Measurements from ENCODE around the gene CCNL1.
A peak's percentile ranks its signal among the peaks of the same experiment; 100 is the strongest.
"Not testable (repeated sequence)": the region's sequence is repeated elsewhere in the genome, so short reads cannot be mapped to it uniquely, and the experiment has no call there.

CCNL1 gene

GRCh38 chr3:157159762-157160657, at the start of gene CCNL1:
Gene CCNL1, minus strand, starts transcription at chr3:157160147. Its CDS starts 53 bp downstream, at chr3:157160094.
- peak; percentile 97 for DNase-seq

DNA sequence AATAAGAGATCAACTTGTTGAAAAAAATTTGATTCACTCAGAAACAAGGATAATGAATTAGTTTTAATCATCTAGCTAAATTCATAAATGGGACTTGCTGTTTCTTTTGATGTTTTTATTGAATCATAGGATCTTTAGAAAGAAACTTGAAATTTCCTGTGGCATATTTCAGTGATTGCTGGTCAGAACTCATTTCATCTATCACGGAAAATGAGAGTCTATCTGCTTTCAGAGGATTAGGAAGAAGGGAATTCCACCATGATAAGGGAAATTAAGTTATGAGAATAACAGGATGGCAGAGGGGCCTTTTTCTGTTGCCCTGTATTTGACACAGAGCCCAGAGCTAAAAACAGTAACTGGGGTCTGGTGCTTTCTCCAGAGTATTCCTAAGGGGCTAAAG, 44.9 kb upstream of the CCNL1 start:
- no peak for DNase-seq

DNA sequence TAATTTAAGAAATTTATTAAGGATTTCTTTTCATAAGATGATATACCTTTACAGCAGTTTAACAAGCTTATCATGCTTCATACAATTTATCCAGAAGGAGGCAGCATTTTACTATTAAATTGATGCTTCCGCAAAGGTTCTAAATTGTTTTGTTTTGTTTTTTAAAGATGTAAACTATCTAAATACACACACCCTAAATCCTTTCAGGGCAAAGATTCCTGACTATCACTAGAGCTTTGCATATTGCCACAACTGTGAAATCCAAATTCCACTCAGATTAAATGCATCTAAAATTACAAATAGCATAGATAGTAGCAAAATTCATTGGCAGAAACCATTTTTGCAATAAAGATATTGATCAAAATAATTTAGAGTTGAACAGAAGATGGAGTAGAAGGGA, 44.5 kb upstream of the CCNL1 start:
- DNase-seq, result no peak

- no peak for DNase-seq
Observed at GRCh38 chr3:157201648-157202278, 41.8 kb upstream of the CCNL1 start.

GRCh38 chr3:157199841-157200240, 39.9 kb upstream of the CCNL1 start:
- no peak for DNase-seq

DNA sequence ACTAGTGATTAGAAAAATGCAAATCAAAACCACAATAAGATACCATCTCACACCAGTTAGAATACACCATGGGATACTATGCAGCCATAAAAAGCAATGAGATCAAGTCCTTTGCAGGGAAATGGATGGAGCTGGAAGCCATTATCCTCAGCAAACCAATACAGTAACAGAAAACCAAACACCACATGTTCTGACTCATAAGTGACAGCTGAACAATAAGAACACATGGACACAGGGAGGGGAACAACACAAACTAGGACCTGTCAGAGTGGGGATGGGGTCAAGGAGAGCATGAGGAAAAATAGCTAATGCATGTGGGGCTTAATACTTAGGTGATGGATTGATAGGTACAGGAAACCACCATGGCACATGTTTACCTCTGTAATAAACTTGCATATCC, 36.0 kb upstream of the CCNL1 start:
- no peak for DNase-seq

- not testable (repeated sequence) for DNase-seq
Observed at GRCh38 chr3:157191149-157191548, 31.2 kb upstream of the CCNL1 start.

- no peak for DNase-seq
Observed at GRCh38 chr3:157190380-157190872, 30.5 kb upstream of the CCNL1 start.

DNA sequence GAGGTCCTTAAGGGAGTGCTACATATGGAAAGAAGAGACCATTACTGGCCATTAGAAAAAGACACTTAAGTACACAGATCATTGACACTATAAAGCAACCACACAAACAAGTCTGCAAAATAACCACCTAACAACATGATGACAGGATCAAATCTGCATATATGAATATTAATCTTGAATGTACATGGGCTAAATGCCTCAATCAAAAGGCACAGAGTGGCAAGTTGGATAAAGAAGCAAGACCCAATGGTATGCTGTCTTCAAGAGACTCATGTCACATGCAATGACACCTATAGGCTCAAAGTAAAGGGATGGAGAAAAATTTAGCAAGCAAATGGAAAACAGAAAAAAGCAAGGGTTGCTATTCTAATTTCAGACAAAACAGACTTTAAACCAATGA, 28.4 kb upstream of the CCNL1 start:
- DNase-seq, result no peak

DNA sequence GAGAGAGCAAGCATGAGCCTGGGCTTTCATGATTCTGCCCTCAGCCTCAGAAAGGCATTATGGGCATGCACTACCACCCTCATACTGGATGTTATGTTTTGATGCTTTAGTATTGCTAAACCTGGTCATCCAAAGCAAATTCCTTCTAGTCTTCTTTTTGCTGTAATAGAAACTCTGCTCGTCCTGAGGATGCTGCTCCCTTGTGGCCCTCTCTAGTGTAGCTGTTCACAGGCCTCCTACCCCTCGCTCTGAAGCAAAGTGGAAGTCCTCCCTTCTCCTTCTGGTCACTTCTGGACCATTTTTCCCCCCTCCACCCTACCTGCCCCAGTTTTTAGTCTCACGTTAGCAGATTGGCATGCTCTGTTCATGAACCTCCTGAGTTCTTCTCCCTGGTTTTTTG, 22.9 kb upstream of the CCNL1 start:
- DNase-seq, result no peak

- DNase-seq, result no peak
Observed at GRCh38 chr3:157180262-157180661, 20.3 kb upstream of the CCNL1 start.

- no peak for DNase-seq
Observed at GRCh38 chr3:157179365-157179803, 19.4 kb upstream of the CCNL1 start.

DNA sequence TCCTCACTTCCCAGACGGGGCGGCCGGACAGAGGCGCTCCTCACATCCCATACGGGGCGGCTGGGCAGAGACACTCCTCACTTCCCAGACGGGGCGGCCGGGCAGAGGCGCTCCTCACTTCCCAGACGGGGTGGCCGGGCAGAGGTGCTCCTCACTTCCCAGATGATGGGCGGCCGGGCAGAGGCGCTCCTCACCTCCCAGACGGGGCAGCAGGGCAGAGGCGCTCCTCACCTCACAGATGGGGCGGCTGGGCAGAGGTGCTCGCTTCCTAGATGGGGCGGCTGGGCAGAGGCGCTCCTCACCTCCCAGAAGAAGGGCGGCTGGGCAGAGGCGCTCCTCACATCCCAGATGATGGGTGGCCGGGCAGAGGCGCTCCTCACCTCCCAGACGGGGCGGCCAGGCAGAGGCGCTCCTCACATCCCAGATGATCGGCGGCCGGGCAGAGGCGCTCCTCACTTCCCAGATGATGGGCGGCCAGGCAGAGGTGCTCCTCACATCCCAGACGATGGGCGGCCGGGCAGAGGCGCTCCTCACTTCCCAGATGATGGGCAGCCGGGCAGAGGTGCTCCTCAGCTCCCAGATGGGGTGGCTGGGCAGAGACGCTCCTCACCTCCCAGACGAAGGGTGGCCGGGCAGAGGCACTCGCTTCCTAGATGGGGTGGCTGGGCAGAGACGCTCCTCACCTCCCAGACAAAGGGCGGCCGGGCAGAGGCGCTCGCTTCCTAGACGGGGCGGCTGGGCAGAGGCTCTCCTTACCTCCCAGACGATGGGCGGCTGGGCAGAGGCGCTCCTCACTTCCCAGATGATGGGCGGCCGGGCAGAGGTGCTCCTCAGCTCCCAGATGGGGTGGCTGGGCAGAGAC, 18.8 kb upstream of the CCNL1 start:
- not testable (repeated sequence) for DNase-seq

DNA sequence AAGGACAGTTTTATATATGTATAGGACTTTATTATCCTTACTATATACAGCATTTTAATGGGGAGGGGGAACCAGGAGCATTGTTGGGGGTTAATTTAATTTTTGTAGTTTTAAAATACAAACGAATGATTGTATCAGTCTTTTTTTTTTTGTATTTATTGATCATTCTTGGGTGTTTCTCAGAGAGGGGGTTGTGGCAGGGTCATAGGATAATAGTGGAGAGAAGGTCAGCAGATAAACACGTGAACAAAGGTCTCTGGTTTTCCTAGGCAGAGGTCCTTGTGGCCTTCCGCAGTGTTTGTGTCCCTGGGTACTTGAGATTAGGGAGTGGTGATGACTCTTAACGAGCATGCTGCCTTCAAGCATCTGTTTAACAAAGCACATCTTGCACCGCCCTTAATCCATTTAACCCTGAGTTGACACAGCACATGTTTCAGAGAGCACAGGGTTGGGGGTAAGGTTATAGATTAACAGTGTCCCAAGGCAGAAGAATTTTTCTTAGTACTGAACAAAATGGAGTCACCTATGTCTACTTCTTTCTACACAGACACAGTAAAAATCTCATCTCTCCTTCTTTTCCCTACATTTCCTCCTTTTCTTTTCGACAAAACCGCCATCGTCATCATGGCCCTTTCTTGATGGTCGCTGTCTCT, 18.0 kb upstream of the CCNL1 start:
- DNase-seq, result not testable (repeated sequence)

DNA sequence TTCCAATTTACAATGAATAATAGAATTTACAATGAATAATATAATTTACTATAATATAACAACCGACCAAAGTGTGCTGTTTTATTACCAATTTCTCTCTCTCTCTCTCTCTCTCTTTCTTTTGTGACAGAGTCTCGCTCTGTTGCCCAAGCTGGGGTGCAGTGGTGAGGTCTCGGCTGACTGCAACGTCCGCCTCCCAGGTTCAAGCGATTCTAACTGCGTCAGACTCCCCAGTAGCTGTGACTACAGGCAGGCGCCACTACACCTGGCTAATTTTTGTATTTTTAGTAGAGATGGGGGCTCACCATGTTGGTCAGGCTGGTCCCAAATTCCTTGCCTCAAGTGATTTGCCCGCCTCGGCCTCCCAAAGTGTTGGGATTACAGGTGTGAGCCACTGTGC, 17.0 kb upstream of the CCNL1 start:
- no peak for DNase-seq

DNA sequence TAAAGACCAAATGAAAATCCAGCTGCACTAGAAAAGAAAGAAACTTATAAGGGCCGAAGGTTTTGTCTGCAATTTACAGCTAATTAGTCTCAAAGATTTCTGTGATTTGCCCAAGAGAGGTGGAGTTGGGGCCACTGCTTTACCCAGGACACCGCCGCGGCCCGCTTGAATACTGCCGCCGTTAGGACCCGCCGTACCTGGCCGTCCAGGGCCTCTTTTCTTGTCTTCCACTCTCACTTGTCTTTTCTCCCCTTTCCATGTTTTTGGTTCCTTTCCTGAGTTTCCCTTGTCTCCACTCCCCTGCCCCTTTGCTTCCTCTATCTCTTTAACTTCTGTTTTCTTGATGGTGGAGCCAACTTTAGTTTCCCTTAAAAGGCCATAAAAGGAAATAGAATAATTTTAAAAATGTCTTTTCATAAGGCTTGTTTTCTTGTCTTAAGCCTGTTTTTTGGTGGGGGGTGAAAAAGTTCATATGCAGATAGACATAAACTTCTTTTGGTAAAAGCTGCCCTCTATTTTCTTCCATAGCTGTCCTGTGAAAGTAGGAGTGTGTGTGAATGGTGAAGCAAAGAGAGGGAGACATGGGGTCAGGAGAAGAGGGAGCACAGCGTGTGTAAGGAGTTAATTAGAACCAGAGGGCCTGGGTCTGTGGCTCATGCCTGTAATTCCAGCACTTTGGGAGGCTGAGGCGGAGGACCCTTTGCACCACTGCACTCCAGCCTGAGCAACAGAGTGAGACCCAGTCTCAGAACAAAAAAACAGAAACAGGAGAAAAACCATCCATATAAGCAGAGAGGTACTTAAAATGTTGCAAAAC, 16.0 kb upstream of the CCNL1 start:
- peak; percentile 39 for DNase-seq

- DNase-seq, result peak; percentile 98
Observed at GRCh38 chr3:157174649-157175498, 14.9 kb upstream of the CCNL1 start.

DNA sequence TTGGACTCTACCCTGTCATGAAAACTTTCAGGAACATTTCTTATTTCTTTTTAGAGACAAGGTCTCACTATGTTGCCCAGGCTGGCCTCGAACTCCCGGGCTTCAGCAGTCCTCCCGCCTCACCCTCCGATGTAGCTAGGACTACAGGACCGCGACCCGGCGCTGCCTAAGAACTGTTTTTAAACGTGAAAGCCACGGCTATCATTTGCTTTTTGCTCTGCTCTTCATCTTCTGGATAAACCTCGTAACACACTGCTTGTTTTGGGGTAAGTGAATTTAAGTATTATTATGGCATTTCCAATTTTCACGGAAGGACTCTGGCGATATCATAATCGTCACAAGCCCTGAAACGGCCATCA, 14.3 kb upstream of the CCNL1 start:
- peak; percentile 42 for DNase-seq

GRCh38 chr3:157173343-157173742, 13.4 kb upstream of the CCNL1 start:
- DNase-seq, result not testable (repeated sequence)

DNA sequence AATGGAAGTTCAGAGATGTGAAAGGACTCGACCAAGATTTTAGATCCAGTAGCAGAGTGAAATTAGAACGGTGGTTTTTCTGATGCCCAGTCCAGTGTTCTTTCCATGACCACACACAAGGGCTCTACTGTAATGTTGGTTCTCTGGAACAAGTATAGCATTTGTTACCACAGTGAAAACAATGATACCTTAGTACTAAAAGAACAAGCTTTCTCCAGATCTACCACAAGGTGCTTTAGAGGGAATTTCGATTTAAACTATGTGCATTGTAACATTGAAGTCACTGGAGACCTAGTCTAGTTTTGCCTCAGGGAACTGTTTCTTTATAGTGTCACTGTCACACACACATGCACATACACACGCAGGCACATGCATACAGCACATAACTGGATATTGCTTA, 12.8 kb upstream of the CCNL1 start:
- DNase-seq, result no peak

- DNase-seq, result no peak
Observed at GRCh38 chr3:157170861-157171260, 10.9 kb upstream of the CCNL1 start.

Data from stimulated activated CD4-positive, alpha-beta T cell treated with anti-CD3 and anti-CD28 coated beads, Interleukin-15, amount 100 ng/mL, for 24 hours (primary cell).